Posterior vena cava (tissue), 2 donors: ENCODE results near the gene TCP10L. TPM values are rescaled to one million over a fixed set of nuclear protein-coding genes. Genes with fewer than 3 reads are reported as not detected.
"Not testable (repeated sequence)": the region's sequence is repeated elsewhere in the genome, so short reads cannot be mapped to it uniquely, and the experiment has no call there.

ENCODE experiments used
- DNase-seq: peaks from one replicate; pipeline ENCODE4 v3.0.0-alpha.2; 2020; ENCODE audit warnings: low spot score
- intact Hi-C, 2 donors: fragments of 100-400 bp; cut with DNase I; formaldehyde crosslinking; loops; one replicate each; pipeline versions ENCODE4 v1.14.1 to v1.14.2; 2022 to 2023
- long read RNA-seq, 2 donors: library from polyadenylated mRNA; unstranded; transcript quantifications; one replicate each; pipeline ENCODE4 v2.0.0, GENCODE V29; 2020 to 2021
- total RNA-seq, 2 donors: library from RNA; stranded (reverse); fragmentation: NEBNext Ultra II Directional; extraction: Animal tissue kit (Norgen Biotek cat#: 25700); gene quantifications; one replicate each; pipeline ENCODE4 v1.2.1, GENCODE V29; 2021
- donor health status: DM: yes; HTN: yes; CAD: no.
- donor health status: DM: yes; HTN: yes; CAD: no.

Gene TCP10L, protein sequence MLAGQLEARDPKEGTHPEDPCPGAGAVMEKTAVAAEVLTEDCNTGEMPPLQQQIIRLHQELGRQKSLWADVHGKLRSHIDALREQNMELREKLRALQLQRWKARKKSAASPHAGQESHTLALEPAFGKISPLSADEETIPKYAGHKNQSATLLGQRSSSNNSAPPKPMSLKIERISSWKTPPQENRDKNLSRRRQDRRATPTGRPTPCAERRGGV
- total RNA-seq = under 1 TPM; 0.48 to 0.83 TPM
- long read RNA-seq, donor 1 = 0 reads
- long read RNA-seq, donor 2 = 0 reads

DNA sequence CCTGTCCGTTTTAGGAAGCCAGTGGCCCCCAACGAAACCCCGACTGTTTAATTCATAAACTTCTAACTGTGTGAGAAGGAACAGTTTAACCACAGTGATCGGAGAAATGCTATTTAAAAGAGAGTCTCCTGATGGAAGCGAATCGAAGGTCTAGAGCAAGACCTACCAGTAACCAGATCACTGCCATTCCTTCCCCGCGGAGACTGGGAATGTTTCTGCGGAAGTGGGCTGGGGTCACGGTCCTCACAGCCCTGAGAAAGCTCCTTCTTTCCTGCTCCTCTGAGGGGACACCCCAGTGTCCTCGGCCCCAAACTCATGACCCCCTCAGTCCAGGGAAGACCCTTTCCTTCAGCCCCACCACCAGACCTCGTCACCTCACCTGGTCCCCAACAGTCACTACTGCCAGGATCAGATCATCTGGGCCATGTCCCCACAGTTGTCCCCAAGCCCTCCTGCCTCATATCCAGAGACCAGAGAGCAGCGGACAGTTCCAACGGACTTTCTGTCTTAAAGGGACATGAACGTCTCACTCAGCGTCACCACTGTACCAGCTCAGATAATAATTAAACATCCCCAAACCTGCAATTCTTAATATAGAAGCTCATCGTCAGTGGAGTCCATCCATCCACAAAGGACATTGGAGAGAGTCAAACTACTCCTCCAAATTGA lies at the start of gene TCP10L:
TCP10L (minus strand) TSS at position 482 of the 669 bp plus-strand sequence. CDS start 1,219 bp downstream, outside the sequence.
- no peak for DNase-seq
- intact Hi-C loops = no loop called here

DNA sequence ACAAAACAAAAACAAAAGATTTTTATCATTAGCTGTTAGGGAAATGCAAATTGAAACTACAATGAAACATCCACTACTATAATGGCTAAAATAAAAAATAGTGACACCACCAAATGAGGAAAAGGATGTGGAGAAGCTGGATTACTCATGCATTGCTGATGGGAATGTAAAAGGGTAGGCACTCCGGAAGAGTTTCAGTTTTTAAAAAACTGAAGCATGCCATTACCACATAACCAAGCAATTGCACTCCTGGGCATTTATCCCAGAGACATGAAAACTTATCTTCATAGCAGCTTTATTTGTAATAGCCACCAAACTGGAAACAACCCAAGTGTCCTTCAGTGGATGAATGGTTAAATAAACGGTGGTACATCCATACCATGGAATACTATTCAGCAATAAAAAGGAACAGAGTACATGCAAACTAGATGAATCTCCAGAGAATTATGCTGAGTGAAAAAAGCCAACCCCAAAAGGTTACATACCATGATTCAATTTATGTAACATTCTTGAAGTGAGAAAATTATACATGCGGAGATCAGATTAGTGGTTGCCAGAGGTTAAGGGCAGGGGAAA lies 41.4 kb upstream of the TCP10L start:
- intact Hi-C loops = no loop called here
- DNase-seq = no peak

DNA sequence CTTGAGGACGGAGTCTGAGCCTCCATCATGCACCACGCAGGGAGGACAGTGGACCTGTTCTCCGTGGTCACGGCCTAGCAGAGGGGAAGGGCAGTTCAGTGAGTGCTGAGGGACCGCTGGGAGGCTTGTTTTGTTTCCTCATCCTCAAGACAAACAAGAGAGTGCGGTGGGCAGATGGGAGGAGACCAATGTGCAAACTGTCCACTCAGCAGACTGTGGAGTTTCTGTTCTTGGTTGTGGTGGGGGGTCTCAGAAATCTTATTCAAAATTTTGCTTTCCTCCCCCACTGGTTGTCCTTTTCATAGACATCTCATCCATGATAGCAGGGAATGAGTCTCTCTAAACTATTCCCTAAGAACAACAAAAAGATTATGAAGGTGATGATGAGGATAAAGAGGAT lies 32.9 kb upstream of the TCP10L start:
- DNase-seq, intact Hi-C loops: not testable (repeated sequence)

DNA sequence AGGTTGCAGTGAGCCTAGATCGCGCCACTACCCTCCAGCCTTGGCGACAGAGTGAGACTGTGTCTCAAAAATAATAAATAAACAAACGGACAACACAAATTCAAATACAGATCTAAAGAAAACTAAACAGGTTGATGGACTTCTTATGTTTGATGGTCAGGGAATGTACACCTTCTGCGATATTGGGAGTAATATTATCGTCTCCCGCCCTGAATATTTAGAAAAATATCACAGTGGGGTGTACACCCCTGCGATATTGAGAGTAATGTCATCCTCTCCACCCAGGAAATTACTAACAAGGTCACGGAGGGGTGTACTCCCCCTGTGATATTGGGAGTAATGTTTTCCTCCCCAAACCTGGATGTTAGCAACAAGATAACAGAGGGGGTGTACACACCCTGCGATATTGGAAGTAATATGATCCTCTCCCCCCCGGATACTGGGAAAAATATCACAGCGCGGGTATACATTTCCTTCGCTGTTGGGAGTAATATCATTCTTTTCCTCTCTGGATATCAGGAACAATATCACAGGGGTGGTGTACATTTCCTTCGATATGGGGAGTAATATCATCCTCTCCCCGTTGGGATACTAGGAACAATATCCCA lies 28.2 kb upstream of the TCP10L start:
- intact Hi-C loops = no loop called here

DNA sequence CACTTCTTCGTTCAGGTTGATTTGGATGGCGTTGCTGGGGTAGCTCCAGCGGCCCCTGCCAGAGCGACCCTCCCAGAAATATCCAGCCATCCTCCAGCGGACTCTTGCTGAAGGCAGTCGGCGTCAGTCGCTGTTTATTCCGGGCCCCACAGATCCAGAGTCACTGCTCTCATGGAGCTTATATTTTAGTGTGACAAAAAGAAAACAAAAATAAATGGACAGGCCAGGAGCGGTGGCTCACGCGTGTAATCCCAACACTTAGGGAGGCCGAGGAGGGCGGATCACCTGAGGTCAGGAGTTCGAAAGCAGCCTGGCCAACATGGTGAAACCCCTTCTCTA lies 27.6 kb upstream of the TCP10L start:
- DNase-seq = no peak
- intact Hi-C loops = no loop called here

More for the DNA sequence above, 28.2 kb upstream of the TCP10L start:
- no peak for DNase-seq

DNA sequence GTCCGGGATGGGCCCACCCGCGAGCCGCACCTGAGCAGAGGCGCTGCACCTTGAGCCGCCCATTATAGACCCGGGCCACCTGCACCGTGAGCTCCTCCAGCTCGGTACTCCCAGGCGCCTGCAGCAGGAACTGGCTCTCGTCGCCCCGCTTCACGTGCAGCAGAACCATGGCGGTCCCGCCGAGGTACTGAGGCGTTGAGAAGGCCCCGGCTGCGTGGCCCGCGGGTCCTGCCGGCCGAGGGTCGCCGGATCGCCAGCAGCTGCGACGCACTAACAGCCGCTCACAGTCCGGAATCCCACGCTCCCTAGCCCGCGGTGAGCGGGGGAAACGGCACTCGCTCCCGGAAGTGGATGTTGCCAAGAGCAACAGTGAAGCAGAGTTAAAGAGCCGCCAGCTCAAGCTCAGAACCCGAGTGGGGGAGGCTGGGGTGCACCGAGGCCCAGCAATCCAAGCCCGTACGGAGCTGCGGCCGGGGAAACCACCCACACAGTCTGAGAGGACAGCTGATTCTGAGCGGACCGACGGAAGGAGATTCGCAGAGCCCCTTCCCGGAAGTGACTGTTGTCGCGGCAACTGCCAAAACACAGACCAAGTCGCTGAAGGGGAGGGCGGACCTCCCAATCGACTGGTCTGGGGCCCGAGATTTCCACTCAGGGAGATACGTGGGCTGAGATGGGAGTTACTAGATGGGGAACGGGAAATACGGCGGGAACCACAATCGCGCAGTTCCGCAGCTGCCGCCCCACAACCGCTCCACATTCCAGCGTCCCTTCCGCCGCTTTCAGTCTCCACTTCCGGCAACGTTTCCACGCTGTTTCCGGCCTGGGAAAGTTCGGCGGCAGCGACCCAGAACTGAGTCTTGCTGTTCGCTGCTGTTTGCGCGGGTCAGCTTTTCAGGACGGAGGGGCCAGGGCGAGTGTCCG lies 27.0 kb upstream of the TCP10L start, which contains the start of gene CFAP298:
CFAP298 (minus strand) TSS at position 303 of the 924 bp plus-strand sequence; CDS start at position 169, 134 bp downstream.
- peak; percentile 97 for DNase-seq
- intact Hi-C loops = no loop called here

DNA sequence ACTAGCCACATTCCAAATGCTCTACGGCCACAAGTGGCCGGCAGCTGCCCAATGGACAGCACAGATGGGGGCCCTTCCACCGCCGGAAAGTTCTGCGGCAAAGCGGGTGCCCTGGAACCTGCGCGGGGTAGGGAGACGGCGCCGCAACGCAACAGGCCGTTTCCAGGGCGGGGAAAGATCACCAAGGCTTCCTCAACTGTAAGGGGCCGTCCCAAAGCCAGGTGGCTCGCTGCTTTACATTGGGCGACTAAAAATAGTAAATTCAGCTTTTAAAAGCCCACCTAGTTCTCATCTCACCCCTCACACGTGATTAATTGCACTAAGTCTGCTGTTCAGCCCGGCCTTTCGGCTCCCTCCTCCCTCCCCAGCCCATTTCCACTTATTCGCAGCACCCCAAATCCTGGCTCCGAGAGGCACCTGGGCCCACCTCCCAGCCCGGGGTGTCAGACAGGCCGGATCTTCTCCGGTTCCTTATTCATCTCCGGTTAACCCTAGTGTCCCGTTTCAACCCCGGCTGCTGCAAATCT lies 26.2 kb upstream of the TCP10L start:
- intact Hi-C loops = no loop called here

DNA sequence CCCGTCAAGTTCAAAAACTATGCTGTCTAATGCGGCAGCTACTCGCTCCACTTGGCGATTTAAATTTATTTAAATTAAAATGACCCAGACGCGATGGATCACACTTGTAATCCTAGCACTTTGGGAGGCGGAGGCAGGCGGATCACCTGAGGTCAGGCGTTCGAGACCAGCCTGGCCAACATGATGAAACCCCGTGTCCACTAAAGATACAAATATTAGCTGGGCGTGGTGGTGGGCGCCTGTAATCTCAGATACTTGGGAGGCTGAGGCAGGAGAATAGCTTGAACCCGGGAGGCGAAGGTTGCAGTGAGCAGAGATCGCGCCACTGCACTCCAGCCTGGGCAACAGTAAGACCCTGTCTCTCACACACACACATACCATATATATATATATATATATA lies 25.6 kb upstream of the TCP10L start:
- DNase-seq, intact Hi-C loops: not testable (repeated sequence)

More for the DNA sequence above, 26.2 kb upstream of the TCP10L start:
- no peak for DNase-seq

DNA sequence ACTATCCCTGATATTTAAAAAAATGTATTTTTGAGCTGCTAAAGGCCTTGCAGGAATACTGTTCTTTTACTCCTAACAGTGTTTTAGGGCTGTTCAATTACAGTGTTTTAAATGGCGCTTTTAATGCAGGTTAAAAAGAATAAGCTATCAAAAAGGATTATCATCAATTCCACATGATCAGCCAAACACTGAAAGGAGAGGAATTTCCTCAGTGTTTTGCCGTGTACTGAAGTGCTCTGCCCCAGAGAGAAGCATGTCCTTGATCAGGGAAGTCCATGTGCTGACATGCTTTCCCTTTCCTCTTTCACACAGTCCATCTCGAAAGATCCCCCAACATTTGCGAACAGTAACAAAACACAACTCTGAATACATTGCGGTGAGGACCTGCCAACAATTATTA lies 23.5 kb upstream of the TCP10L start:
- intact Hi-C loops = loop anchor here in 1 of 2 donors (5.0 kb wide), 1 partner anchor 212 kb away; no protein-coding TSS in a partner anchor
- no peak for DNase-seq

DNA sequence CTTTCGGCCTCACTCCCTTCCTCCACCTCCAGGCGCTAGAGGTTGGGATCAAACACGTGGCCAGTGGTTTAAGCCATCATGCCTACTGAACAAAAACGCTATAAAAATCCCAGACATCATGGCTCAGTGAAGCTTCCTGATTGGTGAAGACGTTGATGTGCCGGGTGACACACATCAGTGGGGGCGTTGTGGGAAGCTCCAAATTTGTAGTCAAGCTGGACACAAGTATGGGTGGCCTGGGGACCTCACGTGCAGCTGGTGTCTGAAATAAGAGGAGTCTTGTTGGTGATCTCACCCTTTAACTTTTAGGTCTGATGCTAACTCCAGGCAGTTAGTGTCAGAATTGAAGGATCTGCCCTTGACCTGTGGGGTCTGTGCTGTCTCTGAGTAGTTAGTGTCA lies 20.1 kb upstream of the TCP10L start:
- no peak for DNase-seq
- intact Hi-C loops = loop anchor here in 1 of 2 donors (5.0 kb wide), 1 partner anchor 208 kb away; no protein-coding TSS in a partner anchor

DNA sequence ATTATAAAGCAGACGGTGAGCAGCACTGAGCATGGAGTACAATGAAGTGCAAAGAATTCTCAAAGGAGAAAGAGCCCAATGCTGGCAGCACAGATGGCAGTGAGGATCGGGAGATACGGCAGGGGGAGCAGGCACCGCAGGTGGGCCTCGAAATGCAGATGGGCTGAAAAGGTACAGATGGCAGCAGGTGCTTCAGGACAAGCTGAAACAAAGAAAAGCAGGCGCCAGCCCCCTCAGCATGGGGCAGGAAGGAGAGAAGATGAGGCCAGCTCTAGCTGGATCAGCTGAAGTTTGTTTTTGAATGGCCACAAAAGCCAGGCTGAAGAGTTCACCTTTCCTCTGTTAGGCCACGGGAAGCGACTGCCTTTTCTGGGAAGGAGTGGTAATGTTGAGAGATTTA lies 19.1 kb upstream of the TCP10L start:
- intact Hi-C loops = no loop called here
- no peak for DNase-seq

DNA sequence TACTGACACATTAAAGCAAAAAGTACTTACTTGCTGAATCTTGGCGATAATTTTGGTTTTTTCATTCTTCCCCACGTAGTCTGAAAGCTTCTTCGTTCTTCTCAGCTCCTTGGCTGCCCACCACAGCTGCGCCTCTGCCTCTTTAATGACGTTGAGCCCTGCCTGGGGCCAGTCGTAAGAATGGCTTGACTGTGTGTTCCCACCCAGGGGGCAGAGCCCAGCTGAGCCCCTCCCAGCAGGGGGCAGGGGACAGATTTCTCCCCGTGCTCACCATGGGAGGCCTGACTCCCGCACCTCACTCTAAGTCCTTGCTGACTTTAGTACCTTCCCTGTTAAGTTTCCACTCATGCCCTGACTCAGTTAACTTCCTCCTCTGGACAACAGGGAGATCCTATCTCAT lies 17.8 kb upstream of the TCP10L start:
- intact Hi-C loops = no loop called here
- DNase-seq = no peak

DNA sequence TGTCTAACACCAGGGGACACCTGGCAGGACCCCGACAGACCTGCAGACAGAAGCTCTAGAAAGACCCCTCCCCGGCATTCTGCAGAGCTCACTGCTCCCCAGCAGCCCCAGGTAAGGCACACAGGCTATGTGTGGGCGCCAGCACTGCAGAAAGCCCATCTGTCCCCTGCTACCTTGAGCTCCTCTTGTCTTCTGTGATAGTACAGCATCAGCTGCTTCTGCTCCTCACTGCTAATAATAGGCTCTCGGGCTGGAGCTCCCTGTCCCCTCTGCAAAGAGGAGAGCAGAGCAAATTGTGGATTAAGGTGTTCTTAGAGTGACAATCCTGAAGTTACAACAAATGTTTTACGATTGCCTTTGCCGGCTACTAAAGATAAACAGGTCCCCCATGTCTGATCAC lies 16.8 kb upstream of the TCP10L start:
- DNase-seq = no peak
- intact Hi-C loops = no loop called here

DNA sequence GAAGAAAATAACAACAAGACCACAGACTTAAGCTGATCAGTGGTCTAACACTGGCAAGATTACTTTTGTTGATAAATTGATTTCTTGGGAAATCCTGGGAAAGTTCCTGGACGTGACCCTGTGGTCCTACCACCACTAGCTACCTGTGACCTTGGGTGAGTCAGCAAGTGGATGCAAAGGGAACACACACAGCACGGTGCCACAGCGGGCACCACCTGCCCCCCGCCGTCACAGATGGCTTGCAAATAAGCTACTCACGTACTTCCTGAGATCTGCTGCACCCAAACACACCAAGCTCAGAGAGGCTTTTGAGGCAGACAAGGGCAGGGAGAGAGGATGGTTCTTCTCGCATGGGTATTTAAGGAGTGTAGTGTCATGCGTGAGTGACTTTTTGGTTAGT lies 14.2 kb upstream of the TCP10L start:
- intact Hi-C loops = no loop called here

DNA sequence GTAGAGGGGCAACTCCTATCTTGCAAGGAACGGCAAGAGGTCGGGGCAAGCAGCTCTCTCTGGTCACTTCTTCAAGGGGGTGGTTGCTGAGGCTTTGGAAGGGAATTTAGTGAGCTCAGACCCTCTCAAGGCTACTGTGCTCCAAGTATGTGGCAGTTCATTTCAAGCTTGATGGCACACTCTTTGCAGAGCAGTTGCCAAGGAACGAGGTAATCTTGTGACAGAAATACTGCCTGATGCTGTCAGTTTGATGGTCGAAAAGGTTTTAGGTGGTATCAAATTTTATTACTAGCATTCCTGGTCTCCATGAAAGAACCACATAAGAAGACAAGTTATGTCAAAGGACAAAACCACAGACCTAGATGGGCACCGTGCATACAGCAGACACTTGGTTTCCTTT lies 13.8 kb upstream of the TCP10L start:
- intact Hi-C loops = no loop called here
- DNase-seq = no peak

More for the DNA sequence above, 14.2 kb upstream of the TCP10L start:
- DNase-seq = no peak

DNA sequence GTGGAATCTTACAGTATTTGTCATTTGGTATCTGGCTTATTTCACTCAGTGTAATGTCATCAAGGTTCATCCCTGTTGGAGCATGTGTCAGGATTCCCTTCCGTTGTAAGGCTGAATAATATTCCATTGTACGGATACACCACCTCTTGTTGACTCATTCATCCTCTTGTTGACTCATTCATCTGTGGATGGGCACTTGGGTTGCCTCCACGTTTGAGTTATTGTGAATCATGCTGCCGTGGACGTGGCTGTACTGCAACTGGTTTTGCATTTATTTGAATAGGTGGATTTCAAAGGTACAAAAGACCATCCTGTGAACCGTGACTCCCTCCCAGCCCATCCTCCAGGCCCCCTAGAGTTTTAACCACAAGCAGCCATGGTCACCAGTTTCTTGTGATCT lies 11.9 kb upstream of the TCP10L start:
- DNase-seq = no peak
- intact Hi-C loops = no loop called here

DNA sequence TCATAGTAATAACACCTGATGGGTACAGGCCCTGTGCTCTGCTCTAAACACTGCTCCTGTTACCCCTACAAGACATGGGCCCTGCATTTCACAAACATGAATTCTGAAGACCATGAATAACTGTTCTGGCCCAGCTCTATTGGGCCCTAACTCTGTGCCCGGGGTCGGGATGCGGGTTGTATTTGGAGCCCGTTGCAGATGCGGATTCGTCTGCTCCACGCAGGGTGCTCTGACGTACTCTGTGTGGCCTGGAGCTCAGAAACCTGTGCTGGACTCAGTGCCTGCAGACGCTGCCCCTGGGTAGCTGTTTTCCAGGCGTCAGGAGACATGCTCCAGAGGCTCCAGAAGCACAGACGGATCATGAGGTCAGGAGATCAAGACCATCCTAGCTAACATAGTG lies 10.1 kb upstream of the TCP10L start:
- no peak for DNase-seq
- intact Hi-C loops = no loop called here

DNA sequence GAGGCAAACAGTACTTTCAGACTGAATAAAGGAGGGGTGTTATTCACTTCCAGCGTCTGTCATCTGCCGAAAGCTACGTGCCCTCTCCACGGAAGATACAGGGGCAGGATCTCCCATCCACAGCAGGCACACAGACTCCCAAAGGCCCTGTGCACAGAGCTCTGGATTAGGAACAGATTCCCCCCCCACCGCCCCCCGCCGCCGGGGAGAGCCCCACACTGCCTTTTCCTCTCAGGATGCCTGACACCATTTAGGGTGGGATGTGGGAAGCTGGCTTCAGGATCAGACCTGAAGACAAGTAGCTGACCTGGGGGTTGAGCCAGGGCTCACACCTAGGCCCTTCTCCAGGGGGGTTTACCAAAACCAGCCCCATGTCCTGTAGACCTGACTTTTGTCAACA lies 8.4 kb upstream of the TCP10L start:
- no peak for DNase-seq
- intact Hi-C loops = loop anchor here in 1 of 2 donors (5.0 kb wide), 1 partner anchor 866 kb away; no protein-coding TSS in a partner anchor
